Spleen (tissue), 11 donors: ENCODE results near the gene ARTN. TPM values are rescaled to one million over a fixed set of nuclear protein-coding genes. Genes with fewer than 3 reads are reported as not detected.

Experiments used
- DNase-seq: peaks from one replicate; pipeline ENCODE4 v3.0.0-alpha.2; 2020
- H3K27ac ChIP-seq, 8 donors: fragments of 200-600 bp; sonication (generic) in 7 of 8; 1 replicate in 4 of 8; 2 replicates in 4 of 8; pipeline versions ENCODE4 v1.5.0 to v1.8.0; 2016 to 2021; ENCODE audit warnings: inconsistent platforms in 4 of 8, mild to moderate bottlenecking in 4 of 8, moderate library complexity in 1 of 8
- H3K27me3 ChIP-seq, 7 donors: fragments of 200-600 bp; sonication (generic) in 6 of 7; replicated peaks in 1 of 7; 1 replicate in 4 of 7; 2 replicates in 3 of 7; pipeline versions ENCODE4 v1.5.0 to v1.8.0; 2016 to 2021; ENCODE audit warnings: inconsistent platforms in 3 of 7, mild to moderate bottlenecking in 1 of 7
- H3K36me3 ChIP-seq, 6 donors: fragments of 200-600 bp; sonication (generic) in 5 of 6; 1 replicate in 4 of 6; 2 replicates in 2 of 6; pipeline versions ENCODE4 v1.5.0 to v1.8.0; 2016 to 2021; ENCODE audit warnings: inconsistent platforms in 2 of 6
- H3K4me1 ChIP-seq, 6 donors: fragments of 200-600 bp; sonication (generic) in 5 of 6; 1 replicate in 3 of 6; 2 replicates in 3 of 6; pipeline versions ENCODE4 v1.5.0 to v1.8.0; 2016 to 2021; ENCODE audit warnings: inconsistent platforms in 3 of 6
- H3K4me3 ChIP-seq, 8 donors: fragments of 200-600 bp; sonication (generic) in 7 of 8; 1 replicate in 4 of 8; 2 replicates in 4 of 8; pipeline versions ENCODE4 v1.5.0 to v1.8.0; 2016 to 2021; ENCODE audit warnings: inconsistent platforms in 4 of 8, mild to moderate bottlenecking in 4 of 8, moderate library complexity in 2 of 8
- H3K9me3 ChIP-seq, 8 donors: fragments of 200-600 bp; sonication (generic) in 7 of 8; 1 replicate in 4 of 8; 2 replicates in 4 of 8; pipeline versions ENCODE4 v1.5.0 to v1.8.0; 2016 to 2021; ENCODE audit warnings: inconsistent platforms in 4 of 8
- CTCF ChIP-seq, 11 experiments: fragments of 200-600 bp in 7 of 11; fragments of 450-650 bp in 4 of 11; sonication (generic) in 4 of 11; IDR thresholded peaks in 8 of 11; conservative IDR thresholded peaks in 3 of 11; 1 replicate in 7 of 11; 2 replicates in 4 of 11; pipeline versions ENCODE4 v1.4.0 to v1.8.0; 2016 to 2021; ENCODE audit warnings: antibody characterized with exemption in 11 of 11, inconsistent platforms in 4 of 11, mild to moderate bottlenecking in 1 of 11
- POLR2A ChIP-seq, 3 donors: fragments of 450-650 bp; IDR thresholded peaks; one replicate each; pipeline ENCODE4 v1.5.1; 2017; ENCODE audit warnings: antibody characterized with exemption in 3 of 3, mild to moderate bottlenecking in 1 of 3
- POLR2AphosphoS5 ChIP-seq, 3 donors: sonication (generic); formaldehyde crosslinking; IDR thresholded peaks; one replicate each; pipeline ENCODE4 v1.5.1; 2017; ENCODE audit warnings: antibody characterized with exemption in 3 of 3
- WGBS, 5 donors: extraction: QIAGEN DNeasy Blood & Tissue Kit in 3 of 5; methylation state at CpG; one replicate each; pipeline versions ENCODE4 v1.1.5 to v1.1.7; 2013 to 2018; 5-methylcytosine and 5-hydroxymethylcytosine counted together
- intact Hi-C: fragments of 100-400 bp; cut with DNase I; formaldehyde crosslinking; loops from one replicate; pipeline ENCODE4 v1.15.0; 2023; ENCODE audit warnings: low total_unique reads
- polyA plus RNA-seq, 3 donors: library from polyadenylated mRNA; stranded (reverse); fragments of 200-250 nt; gene quantifications; one replicate each; pipeline ENCODE4 v1.2.1, GENCODE V29; 2013
- total RNA-seq, 7 donors: library from RNA; depleted of rRNA in 3 of 7; stranded (reverse); fragments of >200 nt in 3 of 7; fragmentation: NEBNext Ultra II Directional in 4 of 7; extraction: Animal tissue kit (Norgen Biotek cat#: 25700) in 4 of 7; gene quantifications; one replicate each; pipeline versions ENCODE4 v1.1.0 to v1.2.1, GENCODE V29; 2016 to 2021
- donor health status: healthy with polysubstance abuse.
- donor health status: DM: no; HTN: no; CAD: no; lungs with moderate emphysema.
- donor health status: DM: no; HTN: no; CAD: no.
- donor health status: Bipolar disorder and iron deficiency.
- donor health status: healthy.
- donor health status: DM: no; HTN: no; CAD: no.
- donor health status: DM: yes; HTN: yes; CAD: no.

ARTN gene
- total and polyA plus RNA-seq, 10 donors: 0.35 to 2.1 (median 0.72) TPM; not detected in 4

GRCh38 chr1:43962324-43962723 lies 28.7 kb downstream of the ARTN start:
- intact Hi-C loops: no loop called here
- no peak for DNase-seq
- H3K9me3 ChIP-seq: no peaks in the 10 kb centered on the region
- no peak overlapping the region for H3K27ac ChIP-seq
- no peak overlapping the region for H3K4me3 ChIP-seq
- 92 to 95% (median 93%) methylated on average over 2 of the region's 2 CpGs for WGBS, 5 donors
- no peaks in the 10 kb centered on the region for H3K27me3 ChIP-seq
- no peak for TF ChIP-seq POLR2A (IDR thresholded peaks at IDR 0.05)
- no peak for TF ChIP-seq POLR2AphosphoS5 (IDR thresholded peaks at IDR 0.05)
- TF ChIP-seq CTCF (IDR thresholded peaks at IDR 0.05 in 8 of 11, conservative IDR thresholded peaks at IDR 0.05 in 3 of 11): no peak
- H3K36me3 ChIP-seq: peaks cover 0 to 96% (median 34%) of the 10 kb centered on the region in 6 donors
- no peaks in the 10 kb centered on the region for H3K4me1 ChIP-seq

GRCh38 chr1:43963006-43963405 lies 29.4 kb downstream of the ARTN start:
- Histone ChIP-seq H3K27me3 (no peaks in the 10 kb centered on the region), H3K9me3 (no peaks in the 10 kb centered on the region), H3K4me1 (no peaks in the 10 kb centered on the region), H3K4me3 (no peak overlapping the region), H3K27ac (no peak overlapping the region), H3K36me3 (peaks cover 0 to 95% (median 27%) of the 10 kb centered on the region in 6 donors)
- TF ChIP-seq POLR2A (IDR thresholded peaks at IDR 0.05) (no peak), POLR2AphosphoS5 (IDR thresholded peaks at IDR 0.05) (no peak), CTCF (IDR thresholded peaks at IDR 0.05 in 8 of 11, conservative IDR thresholded peaks at IDR 0.05 in 3 of 11) (no peak)
- WGBS, 5 donors: 85 to 96% (median 95%) methylated on average over 3 of the region's 3 CpGs
- intact Hi-C loops: no loop called here
- DNase-seq: no peak

- DNase-seq: peak; percentile 36
- H3K9me3 ChIP-seq: no peaks in the 10 kb centered on the region
- WGBS, 5 donors: 57 to 87% (median 64%) methylated on average over 5 of the region's 5 CpGs
Observed at GRCh38 chr1:43963890-43964289, 30.3 kb downstream of the ARTN start.

DNA sequence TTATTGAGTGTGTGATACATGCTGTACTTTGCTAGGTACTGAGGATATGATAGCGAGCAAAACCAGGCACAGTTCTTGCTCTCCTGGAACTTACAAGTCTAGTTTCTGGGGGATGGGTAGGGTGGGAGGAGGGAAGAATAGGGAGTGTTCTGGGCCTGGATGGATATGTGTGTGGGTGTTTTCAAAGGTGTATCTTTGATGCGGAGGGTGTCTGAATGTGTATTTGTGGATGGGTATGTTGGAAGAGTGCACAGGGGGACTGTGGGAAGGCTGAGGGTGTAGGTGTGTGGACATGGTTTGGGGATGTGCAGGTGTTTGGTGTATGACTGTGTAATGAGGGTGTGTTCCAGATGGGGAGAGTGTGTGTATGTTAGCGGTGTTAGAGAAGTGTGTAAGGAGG lies 31.7 kb downstream of the ARTN start:
- intact Hi-C loops: no loop called here
- Histone ChIP-seq H3K36me3 (peaks cover 0 to 72% (median 12%) of the 10 kb centered on the region in 6 donors), H3K9me3 (no peaks in the 10 kb centered on the region), H3K27me3 (no peaks in the 10 kb centered on the region), H3K27ac (no peak overlapping the region), H3K4me1 (peaks cover 2 to 13% (median 8%) of the 10 kb centered on the region in 6 donors), H3K4me3 (no peak overlapping the region)
- 87 to 98% (median 91%) methylated on average over 2 to 3 of the region's 3 CpGs for WGBS, 5 donors
- no peak for TF ChIP-seq CTCF (IDR thresholded peaks at IDR 0.05 in 8 of 11, conservative IDR thresholded peaks at IDR 0.05 in 3 of 11)
- no peak for TF ChIP-seq POLR2AphosphoS5 (IDR thresholded peaks at IDR 0.05)
- no peak for TF ChIP-seq POLR2A (IDR thresholded peaks at IDR 0.05)
- DNase-seq: no peak

More at GRCh38 chr1:43963890-43964289, 30.3 kb downstream of the ARTN start:
- no peaks in the 10 kb centered on the region for H3K27me3 ChIP-seq
- intact Hi-C loops: no loop called here
- H3K4me3 ChIP-seq: no peak overlapping the region
- H3K27ac ChIP-seq: no peak overlapping the region
- H3K36me3 ChIP-seq: peaks cover 0 to 87% (median 21%) of the 10 kb centered on the region in 6 donors
- no peaks in the 10 kb centered on the region for H3K4me1 ChIP-seq
- no peak for TF ChIP-seq POLR2A (IDR thresholded peaks at IDR 0.05)
- TF ChIP-seq CTCF (IDR thresholded peaks at IDR 0.05 in 8 of 11, conservative IDR thresholded peaks at IDR 0.05 in 3 of 11): no peak
- TF ChIP-seq POLR2AphosphoS5 (IDR thresholded peaks at IDR 0.05): no peak
